ENCODE data around the gene CCNT2.
A peak's percentile ranks its signal among the peaks of the same experiment; 100 is the strongest.
"Not testable (repeated sequence)": the region's sequence is repeated elsewhere in the genome, so short reads cannot be mapped to it uniquely, and the experiment has no call there.

CCNT2 gene

GRCh38 chr2:134906726-134907125, 11.9 kb upstream of the CCNT2 start:
- Histone ChIP-seq H3K4me3 (no peak overlapping the region), H3K27ac (no peak overlapping the region)
- TF ChIP-seq, protein P1, sequence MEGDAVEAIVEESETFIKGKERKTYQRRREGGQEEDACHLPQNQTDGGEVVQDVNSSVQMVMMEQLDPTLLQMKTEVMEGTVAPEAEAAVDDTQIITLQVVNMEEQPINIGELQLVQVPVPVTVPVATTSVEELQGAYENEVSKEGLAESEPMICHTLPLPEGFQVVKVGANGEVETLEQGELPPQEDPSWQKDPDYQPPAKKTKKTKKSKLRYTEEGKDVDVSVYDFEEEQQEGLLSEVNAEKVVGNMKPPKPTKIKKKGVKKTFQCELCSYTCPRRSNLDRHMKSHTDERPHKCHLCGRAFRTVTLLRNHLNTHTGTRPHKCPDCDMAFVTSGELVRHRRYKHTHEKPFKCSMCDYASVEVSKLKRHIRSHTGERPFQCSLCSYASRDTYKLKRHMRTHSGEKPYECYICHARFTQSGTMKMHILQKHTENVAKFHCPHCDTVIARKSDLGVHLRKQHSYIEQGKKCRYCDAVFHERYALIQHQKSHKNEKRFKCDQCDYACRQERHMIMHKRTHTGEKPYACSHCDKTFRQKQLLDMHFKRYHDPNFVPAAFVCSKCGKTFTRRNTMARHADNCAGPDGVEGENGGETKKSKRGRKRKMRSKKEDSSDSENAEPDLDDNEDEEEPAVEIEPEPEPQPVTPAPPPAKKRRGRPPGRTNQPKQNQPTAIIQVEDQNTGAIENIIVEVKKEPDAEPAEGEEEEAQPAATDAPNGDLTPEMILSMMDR (IDR thresholded peaks at IDR 0.05): no peak
- DNase-seq (ENCODE audit: low spot score): no peak

- not testable (repeated sequence) for DNase-seq (ENCODE audit: low spot score); H3K4me3 ChIP-seq; H3K27ac ChIP-seq
Measured at GRCh38 chr2:134907441-134908116, 11.0 kb upstream of the CCNT2 start.

GRCh38 chr2:134910763-134911399, 7.7 kb upstream of the CCNT2 start:
- Histone ChIP-seq H3K4me3 (no peak overlapping the region), H3K27ac (no peak overlapping the region)
- TF ChIP-seq, protein P1 (IDR thresholded peaks at IDR 0.05): no peak
- no peak for DNase-seq (ENCODE audit: low spot score)

- no peak for DNase-seq (ENCODE audit: low spot score)
- TF ChIP-seq, protein P1 (IDR thresholded peaks at IDR 0.05): no peak
Measured at GRCh38 chr2:134911400-134911785, 7.2 kb upstream of the CCNT2 start.

DNA sequence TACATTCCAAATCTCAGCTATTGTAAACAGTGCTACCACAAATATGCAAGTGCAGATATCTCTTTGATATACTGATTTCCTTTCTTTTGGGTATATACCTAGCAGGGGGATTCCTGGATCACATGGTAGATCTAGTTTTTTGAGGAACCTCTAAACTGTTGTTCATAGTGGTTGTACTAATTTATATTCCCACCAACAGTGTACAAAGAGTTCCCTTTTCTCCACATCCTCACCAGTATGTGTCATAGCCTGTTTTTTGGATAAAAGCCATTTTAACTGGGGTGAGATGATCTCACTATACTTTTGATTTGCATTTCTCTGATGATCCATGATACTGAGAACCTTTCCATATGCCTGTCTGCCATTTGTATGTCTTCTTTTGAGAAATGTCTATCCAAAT, 6.3 kb upstream of the CCNT2 start:
- H3K27ac ChIP-seq: no peak overlapping the region
- H3K4me3 ChIP-seq: no peak overlapping the region
- no peak for DNase-seq (ENCODE audit: low spot score)
- TF ChIP-seq, protein P1 (IDR thresholded peaks at IDR 0.05): no peak

More at GRCh38 chr2:134911400-134911785, 7.2 kb upstream of the CCNT2 start:
- Histone ChIP-seq H3K27ac (no peak overlapping the region), H3K4me3 (no peak overlapping the region)

- Histone ChIP-seq H3K27ac (peak overlapping the region; percentile 94 to 97), H3K4me3 (peak overlapping the region; percentile 94)
- TF ChIP-seq, protein P1 (IDR thresholded peaks at IDR 0.05): no peak
- DNase-seq (ENCODE audit: low spot score): peak; percentile 75
Measured at GRCh38 chr2:134917360-134917865, 1.2 kb upstream of the CCNT2 start.

DNA sequence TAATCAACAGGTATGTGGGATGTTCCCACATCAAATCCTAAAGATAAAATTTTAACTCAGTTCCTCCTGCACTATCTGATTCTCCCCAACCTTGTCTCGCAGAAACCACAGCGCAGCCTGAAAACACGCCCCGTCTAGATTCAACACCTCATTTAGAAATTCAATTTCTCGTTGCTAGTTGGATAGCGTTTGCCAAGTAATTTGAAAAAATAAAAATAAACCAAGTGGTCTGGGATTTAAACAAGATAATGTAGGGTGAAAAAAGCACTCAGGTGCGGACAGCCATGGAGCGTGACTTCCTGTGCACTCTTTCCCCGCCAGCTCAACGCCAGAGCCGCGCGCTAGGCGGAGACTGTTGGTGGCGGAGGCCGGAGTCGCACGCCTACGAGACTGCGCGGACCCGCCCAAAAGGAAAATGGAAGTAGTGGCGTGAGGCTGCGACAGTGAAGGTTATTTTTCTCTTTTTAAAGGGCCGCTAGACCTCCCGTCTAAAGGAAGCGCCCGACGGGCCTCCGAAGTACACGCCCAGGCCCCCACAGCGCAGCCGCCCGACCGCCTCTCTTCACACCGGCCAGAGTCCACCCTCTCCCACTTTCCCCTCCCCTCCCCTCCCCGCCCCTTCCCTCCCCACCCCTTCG, 615 bp upstream of the CCNT2 start:
- TF ChIP-seq, protein P1 (IDR thresholded peaks at IDR 0.05): no peak
- peak overlapping the region; percentile 94 for H3K4me3 ChIP-seq
- peak overlapping the region; percentile 94 to 97 for H3K27ac ChIP-seq
- DNase-seq (ENCODE audit: low spot score): no peak

Data from coronary artery (tissue), 2 donors.